Cardiac fibroblast (primary cell): ENCODE measurements around the gene SFXN5.

Experiments
- DNase-seq, 2 donors: peaks; one replicate each; pipeline versions ENCODE4 v3.0.0 to v3.0.0-alpha.2; 2010; ENCODE audit warnings: low read depth in 2 of 2
- H3K4me3 ChIP-seq, 2 donors: replicated peaks in 1 of 2; 1 replicate in 1 of 2; 2 replicates in 1 of 2; pipeline ENCODE4 v1.5.1; 2011; ENCODE audit warnings: low read depth in 2 of 2, low read length in 2 of 2, mild to moderate bottlenecking in 2 of 2, moderate library complexity in 1 of 2
- TF ChIP-seq, protein P1 (sequence below): IDR thresholded peaks from one replicate; pipeline ENCODE4 v1.5.1; 2011; ENCODE audit warnings: low read depth, mild to moderate bottlenecking, low read length, inconsistent platforms

The SFXN5 gene

DNA sequence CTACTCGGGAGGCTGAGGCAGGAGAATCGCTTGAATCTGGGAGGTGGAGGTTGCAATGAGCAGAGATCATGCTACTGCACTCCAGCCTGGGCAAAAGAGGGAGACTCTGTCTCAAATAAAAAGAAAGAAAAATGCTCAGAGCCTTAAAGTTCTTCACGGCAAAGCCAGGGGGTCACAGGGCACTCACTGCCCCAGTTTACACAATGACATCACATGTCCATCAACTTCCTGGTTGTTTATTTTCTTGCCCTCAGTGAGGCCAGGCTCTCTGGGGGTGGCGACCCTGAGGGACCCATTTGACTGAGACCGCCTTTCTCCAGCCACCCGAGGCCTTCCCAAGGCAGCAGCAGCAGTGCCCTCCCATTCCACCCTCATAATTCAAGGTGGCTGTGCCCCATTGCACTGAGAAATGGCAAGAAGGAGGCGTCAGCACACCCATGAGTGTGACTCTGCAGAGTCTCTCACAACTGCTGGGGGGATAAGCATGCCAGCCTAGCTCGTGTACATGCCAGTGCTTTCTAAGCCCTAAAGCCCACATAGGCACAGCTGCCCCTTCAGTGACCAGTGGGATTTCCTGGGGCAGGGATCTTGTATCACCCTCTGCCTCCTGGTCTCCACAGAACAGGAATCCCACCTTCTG is 50.0 kb downstream of the SFXN5 start:
- no peak overlapping the region for H3K4me3 ChIP-seq
- no peak for DNase-seq
- TF ChIP-seq, protein P1, sequence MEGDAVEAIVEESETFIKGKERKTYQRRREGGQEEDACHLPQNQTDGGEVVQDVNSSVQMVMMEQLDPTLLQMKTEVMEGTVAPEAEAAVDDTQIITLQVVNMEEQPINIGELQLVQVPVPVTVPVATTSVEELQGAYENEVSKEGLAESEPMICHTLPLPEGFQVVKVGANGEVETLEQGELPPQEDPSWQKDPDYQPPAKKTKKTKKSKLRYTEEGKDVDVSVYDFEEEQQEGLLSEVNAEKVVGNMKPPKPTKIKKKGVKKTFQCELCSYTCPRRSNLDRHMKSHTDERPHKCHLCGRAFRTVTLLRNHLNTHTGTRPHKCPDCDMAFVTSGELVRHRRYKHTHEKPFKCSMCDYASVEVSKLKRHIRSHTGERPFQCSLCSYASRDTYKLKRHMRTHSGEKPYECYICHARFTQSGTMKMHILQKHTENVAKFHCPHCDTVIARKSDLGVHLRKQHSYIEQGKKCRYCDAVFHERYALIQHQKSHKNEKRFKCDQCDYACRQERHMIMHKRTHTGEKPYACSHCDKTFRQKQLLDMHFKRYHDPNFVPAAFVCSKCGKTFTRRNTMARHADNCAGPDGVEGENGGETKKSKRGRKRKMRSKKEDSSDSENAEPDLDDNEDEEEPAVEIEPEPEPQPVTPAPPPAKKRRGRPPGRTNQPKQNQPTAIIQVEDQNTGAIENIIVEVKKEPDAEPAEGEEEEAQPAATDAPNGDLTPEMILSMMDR, result no peak

DNA sequence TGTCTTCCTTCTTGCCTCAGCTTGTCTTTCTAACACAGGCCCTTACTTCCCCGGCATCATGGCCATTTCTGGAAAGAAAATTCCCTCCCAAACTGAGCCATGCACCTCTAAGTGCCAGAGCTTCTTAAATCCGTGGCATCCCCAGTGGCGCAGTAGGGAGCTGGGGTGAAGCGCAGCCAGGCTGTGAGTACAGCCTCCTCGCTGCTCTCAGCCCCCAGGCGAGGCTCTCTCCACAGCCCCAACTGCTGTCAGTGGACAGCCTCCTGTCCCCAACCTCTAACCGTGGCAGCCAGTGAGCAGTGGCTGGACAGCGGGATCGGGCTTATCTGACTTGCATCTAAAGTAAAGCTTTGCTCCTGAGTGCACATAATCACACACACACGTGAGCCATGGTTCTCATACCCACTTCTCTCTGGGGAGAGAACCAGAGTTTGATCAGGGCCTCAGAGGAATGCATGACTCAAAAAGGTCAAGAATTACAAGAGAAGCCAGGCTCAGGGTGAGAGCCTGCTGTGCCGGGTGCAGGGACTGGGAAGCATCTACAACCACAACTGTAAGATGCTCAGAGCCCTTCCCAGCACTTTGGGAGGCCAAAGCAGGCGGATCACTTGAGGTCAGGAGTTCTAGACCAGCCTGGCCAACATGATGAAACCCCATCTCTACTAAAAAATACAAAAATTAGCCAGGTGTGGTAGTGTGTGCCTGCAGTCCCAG is 50.7 kb downstream of the SFXN5 start:
- peak; percentile 70 to 90 for DNase-seq
- TF ChIP-seq, protein P1, result no peak
- H3K4me3 ChIP-seq, result no peak overlapping the region

DNA sequence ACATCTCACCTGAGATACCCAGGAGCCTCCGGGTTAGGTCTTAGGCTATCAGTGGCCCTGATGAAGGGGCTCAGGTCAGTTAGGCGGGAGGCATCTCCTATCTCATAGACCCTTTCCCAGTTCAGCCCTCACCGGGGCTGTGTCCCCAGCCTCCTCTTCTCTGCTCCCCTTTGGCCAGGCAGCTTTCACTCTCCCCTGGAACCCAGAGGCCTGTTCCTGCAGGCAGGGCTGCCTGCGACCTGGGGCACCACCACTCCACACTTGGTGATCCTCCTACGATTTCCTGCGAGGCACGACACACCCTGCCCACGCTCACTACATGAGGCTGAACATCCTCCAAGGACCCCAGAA is 51.2 kb downstream of the SFXN5 start:
- TF ChIP-seq, protein P1, result no peak
- DNase-seq, result no peak

DNA sequence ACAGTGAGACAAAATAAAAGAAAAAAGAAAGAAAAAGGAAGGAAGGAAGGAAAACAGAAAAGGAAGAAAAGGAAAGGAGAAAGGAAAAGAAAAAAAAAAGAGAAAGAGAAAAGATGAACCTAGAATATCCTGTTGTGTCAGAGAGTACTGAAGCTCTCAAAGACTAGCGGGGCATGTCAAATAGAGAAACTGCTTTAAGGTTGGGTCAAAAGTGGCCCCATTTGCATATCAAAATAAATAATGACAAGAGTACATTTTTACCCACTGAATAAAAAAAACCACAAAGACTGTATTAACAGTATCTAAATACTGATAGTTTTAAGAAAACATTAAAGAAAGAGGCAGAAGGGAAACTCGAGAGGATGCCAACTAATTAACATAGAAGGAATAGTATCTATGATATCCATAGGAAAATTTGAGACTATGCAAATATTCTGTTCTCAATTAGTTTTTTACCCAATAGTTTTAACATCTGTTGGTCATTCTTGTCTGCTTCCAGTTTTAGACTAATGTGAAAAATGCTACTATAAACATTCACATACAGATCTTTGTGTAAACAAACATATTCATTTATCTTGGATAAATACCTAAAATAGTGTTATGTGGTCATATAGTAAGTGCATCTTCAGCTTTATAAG is 53.2 kb downstream of the SFXN5 start:
- H3K4me3 ChIP-seq, result no peak overlapping the region
- TF ChIP-seq, protein P1, result no peak
- peak in 1 of 2 donors; percentile 11 for DNase-seq

More for the DNA sequence above, 51.2 kb downstream of the SFXN5 start:
- no peak overlapping the region for H3K4me3 ChIP-seq

DNA sequence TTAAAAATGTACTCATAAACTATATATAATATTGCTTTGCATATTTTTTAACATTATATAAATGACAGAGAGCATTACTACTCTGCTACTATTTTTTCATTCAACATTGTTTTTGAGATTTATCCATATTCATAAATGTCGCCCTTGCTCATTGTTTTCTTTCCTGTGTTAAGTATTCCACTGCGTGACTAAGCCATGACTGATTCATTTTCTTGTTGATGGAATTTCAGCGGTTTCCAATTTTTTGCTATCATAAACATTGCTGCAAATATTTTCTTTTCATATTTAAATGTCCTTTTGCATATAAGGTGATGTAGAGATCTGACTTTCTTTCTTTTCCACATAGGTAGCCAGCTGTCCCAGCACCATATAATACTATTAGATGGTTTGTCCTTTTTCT is 57.6 kb downstream of the SFXN5 start:
- TF ChIP-seq, protein P1, result no peak
- no peak overlapping the region for H3K4me3 ChIP-seq
- peak; percentile 48 to 80 for DNase-seq

DNA sequence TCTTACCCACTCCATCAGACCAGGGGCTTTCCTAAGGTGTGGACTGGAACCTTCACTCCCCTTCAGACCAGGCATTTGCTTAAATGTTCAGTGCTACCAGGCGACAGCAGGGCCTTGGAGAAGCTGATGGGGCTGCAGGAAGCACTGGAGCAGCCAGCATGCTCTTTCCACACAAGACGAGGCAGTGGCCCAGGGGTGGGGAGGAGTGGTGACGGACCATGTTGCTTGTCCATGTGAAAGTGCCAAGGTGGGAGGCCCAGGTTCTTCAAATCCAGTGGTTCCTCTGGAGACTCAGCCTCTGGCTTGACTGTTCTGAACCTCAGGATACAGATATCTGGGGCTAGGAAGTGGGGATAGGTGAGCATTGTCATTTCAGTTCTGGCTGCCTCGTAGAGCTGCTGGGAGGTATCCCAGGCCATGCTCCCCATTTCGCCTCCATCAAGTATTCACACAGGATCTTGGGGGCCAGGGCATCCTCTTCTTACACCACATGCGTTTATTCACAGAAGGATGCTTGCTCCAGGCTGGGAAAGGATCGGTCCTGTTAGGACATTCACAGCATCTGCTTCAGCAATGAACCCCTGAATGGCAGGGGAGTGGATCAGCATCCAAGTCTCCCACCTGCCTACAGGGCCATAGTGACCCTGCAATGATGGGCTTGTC is 62.2 kb downstream of the SFXN5 start:
- H3K4me3 ChIP-seq, result no peak overlapping the region
- TF ChIP-seq, protein P1, result no peak
- DNase-seq, result no peak
